Measurements from ENCODE around the gene RAVER1.
"Not testable (repeated sequence)": the region's sequence is repeated elsewhere in the genome, so short reads cannot be mapped to it uniquely, and the experiment has no call there.

RAVER1 gene

DNA sequence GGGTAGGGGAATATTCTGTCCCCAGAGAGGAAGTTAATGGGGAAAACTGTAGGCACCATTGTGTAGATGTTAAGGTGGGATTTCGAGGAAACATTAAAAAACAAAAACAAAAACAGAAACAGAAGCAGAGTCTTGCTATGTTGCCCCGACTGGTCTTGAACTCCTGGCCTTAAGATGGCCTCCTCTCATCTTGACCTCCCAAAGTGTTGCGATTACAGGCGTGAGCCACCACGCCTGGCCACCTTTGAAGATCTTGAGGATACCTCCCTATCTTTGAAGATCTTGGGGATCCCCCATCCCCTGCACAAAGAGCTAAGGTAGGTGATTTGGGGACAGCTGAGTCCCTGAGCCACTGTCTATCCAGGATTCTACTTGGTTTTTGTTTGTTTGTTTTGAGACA, 6.6 kb upstream of the RAVER1 start:
- no peak for DNase-seq

DNA sequence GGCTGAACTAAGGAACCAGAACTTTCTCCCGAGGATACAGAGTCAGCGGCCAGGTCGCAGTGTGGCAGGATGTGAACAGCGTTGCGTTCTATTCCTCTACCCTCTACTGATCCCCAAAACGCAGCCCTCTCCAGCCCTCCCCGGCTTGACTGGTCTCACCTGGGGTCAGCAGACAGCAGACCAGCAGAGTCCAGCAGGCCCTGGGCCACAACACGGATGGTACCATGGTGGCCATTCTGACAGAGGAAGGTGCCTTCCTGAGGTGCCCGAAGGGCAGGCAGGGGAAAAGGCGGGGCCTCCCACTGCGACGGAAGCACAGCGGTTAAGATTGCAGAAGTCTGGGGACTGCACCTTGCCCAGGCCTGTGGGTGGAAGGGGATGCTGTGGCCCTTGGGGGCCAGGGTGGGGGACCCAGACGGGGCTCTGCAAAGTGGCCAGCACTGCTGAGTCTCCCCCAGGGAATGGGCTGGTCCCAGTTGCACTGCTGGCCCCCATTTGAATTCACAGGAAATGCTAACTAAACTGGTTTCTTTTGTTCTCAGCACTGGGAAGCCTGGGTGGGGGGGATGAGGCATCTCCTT, 6.1 kb upstream of the RAVER1 start, which contains the start of gene ICAM3:
Gene ICAM3, minus strand, starts transcription at position 245 of the 581 bp plus-strand sequence. Its CDS starts 10 bp downstream, at position 235.
- DNase-seq, result no peak

GRCh38 chr19:10338940-10339339, 5.6 kb upstream of the RAVER1 start:
- no peak for DNase-seq

DNA sequence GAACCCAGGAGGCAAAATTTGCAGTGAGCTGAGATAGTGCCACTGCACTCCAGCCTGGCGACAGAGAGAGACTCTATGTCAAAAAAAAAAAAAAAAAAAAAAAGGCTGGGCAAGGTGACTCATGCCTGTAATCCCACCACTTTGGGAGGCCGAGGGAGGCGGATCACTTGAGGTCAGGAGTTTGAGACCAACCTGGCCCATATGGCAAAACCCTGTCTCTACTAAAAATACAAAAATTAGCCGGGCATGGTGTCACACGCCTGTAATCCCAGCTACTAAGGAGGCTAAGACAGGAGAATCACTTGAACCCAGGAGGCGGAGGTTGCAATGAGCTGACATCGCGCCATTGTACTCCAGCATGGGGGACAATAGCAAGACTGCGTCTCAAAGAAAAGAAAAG, 3.4 kb upstream of the RAVER1 start:
- DNase-seq, result not testable (repeated sequence)

GRCh38 chr19:10335352-10335985, 2.1 kb upstream of the RAVER1 start:
- DNase-seq, result no peak

GRCh38 chr19:10334588-10335351, 1.4 kb upstream of the RAVER1 start:
- DNase-seq, result no peak

- DNase-seq, result no peak
Observed at GRCh38 chr19:10333758-10334587, 644 bp upstream of the RAVER1 start.

DNA sequence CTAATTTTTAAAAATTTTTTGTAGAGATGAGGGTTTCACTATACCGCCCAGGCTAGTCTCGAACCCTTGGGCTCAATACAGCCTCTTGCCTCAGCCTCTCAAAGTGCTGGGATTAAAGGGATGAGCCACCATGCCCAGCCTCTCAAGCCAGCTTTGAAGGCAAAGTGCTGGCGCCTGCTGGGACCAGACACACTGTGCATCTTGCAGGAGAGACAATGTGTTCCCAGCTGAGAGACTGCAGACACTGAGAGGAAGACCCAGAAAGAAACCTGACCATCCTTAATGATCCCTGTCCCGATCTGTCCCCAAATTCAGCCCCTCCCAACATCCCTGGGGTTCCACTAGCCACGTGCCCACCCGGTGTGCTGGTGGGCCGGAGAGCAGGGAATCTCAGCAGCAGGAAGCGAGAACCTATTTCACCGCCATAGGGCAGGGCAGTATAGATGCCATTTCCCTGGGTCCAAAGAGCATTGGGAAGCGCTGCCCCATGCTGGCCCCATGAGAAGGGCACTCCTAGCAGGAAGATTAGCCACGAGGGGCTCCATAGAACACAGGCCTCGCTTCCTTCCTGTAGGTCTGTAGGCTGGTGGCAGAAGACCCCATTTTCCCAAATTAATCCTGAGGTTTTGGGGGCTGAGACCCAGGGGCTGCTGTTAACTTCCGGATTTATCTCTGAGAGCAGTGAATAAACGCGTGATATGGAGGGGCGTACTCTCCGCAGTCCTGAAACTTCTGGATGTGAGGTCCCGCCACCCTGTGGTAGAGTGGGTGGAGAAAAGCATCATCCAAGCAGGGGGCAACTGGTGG, 968 bp downstream of the RAVER1 start:
- DNase-seq, result no peak

DNA sequence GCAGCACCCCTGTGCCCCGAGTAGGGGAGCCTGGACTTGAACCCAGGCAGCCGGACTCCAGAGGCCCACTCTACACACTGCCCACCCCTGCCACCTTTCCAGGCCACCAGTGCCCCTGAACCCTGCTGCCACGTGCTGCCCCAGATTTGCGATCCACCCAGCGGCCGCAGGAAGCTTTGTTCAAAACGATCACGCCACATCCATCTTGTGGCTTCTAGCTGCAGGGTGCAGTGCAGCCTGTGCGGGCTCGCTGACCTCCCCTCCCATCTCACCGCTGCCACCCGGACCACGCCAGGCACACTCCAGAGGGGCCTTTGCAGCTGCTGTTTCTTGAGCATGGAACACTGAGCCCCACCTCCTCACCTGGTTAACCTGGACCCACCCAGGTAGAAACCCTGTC, 3.8 kb downstream of the RAVER1 start:
- no peak for DNase-seq

GRCh38 chr19:10328558-10329429, 4.5 kb downstream of the RAVER1 start:
- DNase-seq, result no peak

DNA sequence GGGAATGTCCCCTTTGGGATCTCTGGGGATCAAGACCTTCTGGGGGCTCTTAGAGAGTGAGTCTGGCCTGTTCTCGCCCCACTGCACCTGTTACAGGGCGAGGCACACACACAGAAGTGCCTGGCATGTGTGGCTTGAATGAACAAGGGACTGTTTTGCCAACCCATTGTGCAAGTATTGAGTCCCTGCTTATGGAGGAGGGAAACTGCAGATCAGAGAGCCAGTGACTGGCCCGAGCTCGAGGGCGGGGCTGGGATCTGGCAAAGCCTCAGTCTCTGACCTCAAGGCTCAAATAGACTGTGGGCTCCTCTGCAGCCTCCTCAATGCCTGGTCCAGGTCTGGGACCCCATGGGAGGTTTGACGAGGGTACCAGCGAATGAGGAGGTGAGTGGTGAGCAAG, 5.5 kb downstream of the RAVER1 start:
- no peak for DNase-seq

DNA sequence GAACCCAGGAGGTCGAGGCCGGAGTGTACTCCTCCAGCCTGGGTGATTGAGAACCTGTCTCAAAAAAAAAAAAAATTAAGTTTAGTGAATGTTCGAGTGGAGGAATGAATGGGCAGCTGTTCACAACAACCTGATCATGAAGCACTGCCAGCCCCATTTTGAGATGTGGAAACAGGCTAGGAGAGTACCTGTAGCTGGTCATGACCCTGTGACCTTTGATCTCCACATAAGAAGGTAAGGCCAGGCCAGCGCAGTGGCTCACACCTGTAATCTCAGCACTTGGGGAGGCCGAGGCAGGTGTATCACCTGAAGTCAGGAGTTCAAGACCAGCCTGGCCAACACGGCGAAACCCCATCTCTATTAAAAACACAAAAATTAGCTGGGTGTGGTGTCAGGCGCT, 7.6 kb downstream of the RAVER1 start:
- no peak for DNase-seq

DNA sequence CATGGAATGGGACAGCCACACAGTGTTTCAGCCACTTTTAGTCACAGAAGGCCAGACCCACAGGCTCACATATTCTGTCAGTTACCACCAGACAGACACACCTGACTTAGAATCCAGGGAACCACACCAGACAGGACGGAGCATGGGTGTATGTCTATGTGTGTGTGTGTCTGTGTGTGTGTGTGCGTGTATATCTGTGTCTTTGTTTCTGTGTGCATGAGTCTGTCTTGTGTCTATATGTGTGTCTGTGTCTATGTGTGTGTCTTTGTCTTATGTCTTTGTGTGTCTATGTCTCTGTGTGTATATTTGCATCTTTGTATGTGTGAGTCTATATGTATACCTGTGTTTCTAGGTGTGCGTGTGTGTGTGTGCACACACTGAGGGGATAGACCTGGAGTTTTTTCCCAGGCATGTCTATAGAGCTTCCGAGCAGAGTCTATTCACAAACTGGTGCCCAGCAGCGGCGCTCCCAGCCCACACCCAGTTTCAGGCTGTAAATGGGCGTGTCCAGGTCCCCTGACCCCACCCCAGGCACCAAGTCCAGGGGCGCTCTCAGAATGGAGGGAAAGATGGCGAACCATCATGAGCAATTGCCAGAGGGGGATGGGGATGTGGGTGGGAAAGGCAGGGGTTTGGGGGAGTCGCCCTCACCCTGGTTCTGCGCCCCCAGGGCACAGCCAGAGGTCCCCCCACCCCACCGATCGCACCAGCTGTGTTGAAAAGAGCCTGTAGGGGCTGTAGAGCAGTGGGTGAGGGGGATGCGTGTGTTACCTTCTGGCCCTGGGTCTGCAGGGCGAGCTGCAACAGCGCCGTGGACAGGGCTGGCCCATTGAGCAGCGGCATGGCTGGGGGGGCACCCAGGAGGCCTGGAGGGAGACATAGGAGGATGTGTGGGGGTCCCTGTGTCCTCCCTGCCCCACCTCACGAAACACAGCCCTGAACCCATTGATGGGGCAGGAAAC, 11.2 kb downstream of the RAVER1 start:
- no peak for DNase-seq

GRCh38 chr19:10321417-10321797, 11.9 kb downstream of the RAVER1 start:
- DNase-seq, result no peak

DNA sequence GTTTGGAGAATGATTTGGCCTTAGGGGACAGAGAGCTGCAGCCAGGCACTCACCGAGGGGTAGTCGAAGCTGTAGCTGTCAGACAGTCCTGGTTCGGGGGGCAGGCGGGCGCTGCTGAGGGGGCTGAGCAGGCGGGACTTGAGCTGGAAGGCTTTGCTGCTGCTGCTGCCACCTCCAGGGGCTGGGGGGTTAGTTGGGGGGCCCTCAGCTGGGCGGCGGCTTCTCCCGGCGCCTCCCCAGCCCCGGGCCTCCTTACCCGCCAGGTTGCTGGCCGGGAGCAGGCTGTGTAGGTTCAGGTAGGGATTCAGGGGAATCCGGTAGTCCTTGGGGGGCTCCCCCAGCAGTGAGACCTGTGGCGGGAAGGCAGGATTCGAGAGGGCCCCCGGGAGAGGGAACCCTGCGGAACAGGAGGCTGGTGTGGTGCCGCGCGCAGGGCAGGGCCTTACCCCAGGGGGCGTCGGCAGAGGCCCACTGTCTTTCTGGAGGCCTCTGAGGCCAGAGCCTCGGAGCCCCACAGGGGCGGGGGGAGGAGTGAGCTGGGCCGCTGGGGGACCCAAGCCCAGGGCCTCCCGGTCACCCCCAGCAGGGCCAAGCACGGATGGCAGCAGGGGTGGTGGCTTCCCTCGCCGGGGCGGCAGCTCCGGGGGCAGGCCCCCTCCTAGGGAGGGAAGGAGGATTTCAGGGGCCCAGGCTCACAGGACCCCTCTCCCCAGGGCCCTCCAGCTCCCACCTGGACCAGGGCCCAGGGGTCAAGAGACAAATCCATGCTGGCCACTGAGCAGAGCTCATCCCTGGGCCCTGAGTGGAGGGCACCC, 12.5 kb downstream of the RAVER1 start:
- no peak for DNase-seq

DNA sequence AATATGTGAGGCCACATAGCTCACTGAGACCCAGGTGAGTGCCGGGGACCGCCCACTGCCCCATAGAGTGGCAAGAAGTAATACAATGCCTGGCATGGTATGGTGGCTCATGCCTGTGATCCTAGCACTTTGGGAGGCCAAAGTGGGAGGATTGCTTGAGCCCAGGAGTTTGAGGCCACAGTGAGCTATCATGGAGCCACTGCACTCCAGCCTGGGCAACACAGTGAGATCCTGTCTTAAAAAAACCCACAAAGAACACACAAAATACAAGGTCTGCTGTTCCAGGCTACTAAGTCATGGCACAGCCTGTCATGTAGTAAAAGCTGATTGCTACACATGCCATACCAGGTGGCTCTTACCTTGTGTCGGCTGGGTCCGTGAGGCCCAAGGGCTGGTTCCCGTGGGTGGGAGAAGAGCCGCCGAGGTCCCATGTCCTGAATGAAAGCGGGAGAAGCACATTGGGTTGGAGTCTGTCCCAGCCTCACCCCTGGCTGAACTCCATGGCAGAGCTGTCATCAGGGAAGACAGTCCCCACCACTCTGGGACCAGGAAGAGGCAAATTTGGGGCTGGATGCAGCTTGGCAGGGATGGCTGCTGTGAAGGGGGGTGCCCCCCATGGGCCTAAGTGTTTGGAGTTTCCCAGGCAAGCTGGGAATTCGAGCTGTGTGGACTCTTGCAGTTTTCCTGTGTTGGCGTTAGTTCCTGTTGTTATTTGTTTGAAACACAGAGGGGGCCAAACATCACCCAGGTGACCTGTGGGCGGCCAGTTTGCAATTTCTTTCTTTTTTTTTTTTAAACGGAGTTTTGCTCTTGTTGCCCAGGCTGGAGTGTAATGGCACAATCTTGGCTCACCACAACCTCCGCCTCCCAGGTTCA, 14.3 kb downstream of the RAVER1 start:
- DNase-seq, result no peak

- DNase-seq, result no peak
Observed at GRCh38 chr19:10317857-10318462, 15.4 kb downstream of the RAVER1 start.
